Measurements from ENCODE around the gene PDF.

- TF ChIP-seq CREB1 (IDR thresholded peaks at IDR 0.05; ENCODE audit: low read depth) (no peak), TCF12 (IDR thresholded peaks at IDR 0.05; ENCODE audit: low read depth) (no peak), TAF1 (IDR thresholded peaks at IDR 0.05; ENCODE audit: low read depth) (no peak), EP300 (IDR thresholded peaks at IDR 0.05; ENCODE audit: borderline replicate concordance) (no peak), RAD21 (IDR thresholded peaks at IDR 0.05; ENCODE audit: low read depth) (no peak), MAX (IDR thresholded peaks at IDR 0.05) (no peak), REST (IDR thresholded peaks at IDR 0.05; ENCODE audit: low read depth) (no peak), CEBPB (IDR thresholded peaks at IDR 0.05) (no peak), TEAD4 (IDR thresholded peaks at IDR 0.05) (no peak), USF1 (IDR thresholded peaks at IDR 0.05) (no peak), NFIC (IDR thresholded peaks at IDR 0.05) (no peak), YY1 (IDR thresholded peaks at IDR 0.05; ENCODE audit: low read depth) (no peak)
These were observed 42.6 kb upstream of the PDF start for GRCh38 chr16:69373019-69373418.

Measured in Ishikawa (cell line).